GM18873 (cell line): ENCODE results near the gene FSTL4.

Source experiments
- ATAC-seq: cut with Tn5 transposase; IDR thresholded peaks from one replicate; pipeline ENCODE4 v1.9.1; 2021; ENCODE audit warnings: mild to moderate bottlenecking, moderate library complexity, moderate number of reproducible peaks; ENCODE audit not compliant: unreplicated experiment, low FRiP score

FSTL4 gene

GRCh38 chr5:133483406-133484090 lies 128.8 kb downstream of the FSTL4 start:
- ATAC-seq: no peak

- ATAC-seq: no peak
These were observed 130.3 kb downstream of the FSTL4 start for GRCh38 chr5:133482028-133482427.

- no peak for ATAC-seq
These were observed 131.5 kb downstream of the FSTL4 start for GRCh38 chr5:133480866-133481265.

GRCh38 chr5:133480366-133480765 lies 132.0 kb downstream of the FSTL4 start:
- no peak for ATAC-seq

- ATAC-seq: no peak
These were observed 133.9 kb downstream of the FSTL4 start for GRCh38 chr5:133478199-133478985.

- no peak for ATAC-seq
These were observed 136.4 kb downstream of the FSTL4 start for GRCh38 chr5:133475986-133476385.

- ATAC-seq: no peak
These were observed 137.3 kb downstream of the FSTL4 start for GRCh38 chr5:133474851-133475590.

- no peak for ATAC-seq
These were observed 139.1 kb downstream of the FSTL4 start for GRCh38 chr5:133473291-133473690.

- ATAC-seq: no peak
These were observed 139.5 kb downstream of the FSTL4 start for GRCh38 chr5:133472829-133473228.

GRCh38 chr5:133471699-133472098 lies 140.6 kb downstream of the FSTL4 start:
- ATAC-seq: no peak

- ATAC-seq: no peak
These were observed 141.5 kb downstream of the FSTL4 start for GRCh38 chr5:133470841-133471240.

GRCh38 chr5:133469846-133470245 lies 142.5 kb downstream of the FSTL4 start:
- ATAC-seq: no peak

- ATAC-seq: no peak
These were observed 143.1 kb downstream of the FSTL4 start for GRCh38 chr5:133469252-133469651.

GRCh38 chr5:133468596-133468995 lies 143.7 kb downstream of the FSTL4 start:
- ATAC-seq: no peak

GRCh38 chr5:133467826-133468463 lies 144.4 kb downstream of the FSTL4 start:
- no peak for ATAC-seq

- ATAC-seq: no peak
These were observed 145.0 kb downstream of the FSTL4 start for GRCh38 chr5:133467335-133467779.

- ATAC-seq: no peak
These were observed 145.6 kb downstream of the FSTL4 start for GRCh38 chr5:133466556-133467334.

GRCh38 chr5:133464013-133464412 lies 148.3 kb downstream of the FSTL4 start:
- ATAC-seq: no peak

- no peak for ATAC-seq
These were observed 150.4 kb downstream of the FSTL4 start for GRCh38 chr5:133461796-133462516.
